ENCODE results near the gene PCDHGA1.

PCDHGA1 gene

GRCh38 chr5:141437221-141437620 lies 106.9 kb downstream of the PCDHGA1 start:
- no peak for TF ChIP-seq ZFX (IDR thresholded peaks at IDR 0.05; ENCODE audit: borderline replicate concordance)
- TF ChIP-seq, protein P1, sequence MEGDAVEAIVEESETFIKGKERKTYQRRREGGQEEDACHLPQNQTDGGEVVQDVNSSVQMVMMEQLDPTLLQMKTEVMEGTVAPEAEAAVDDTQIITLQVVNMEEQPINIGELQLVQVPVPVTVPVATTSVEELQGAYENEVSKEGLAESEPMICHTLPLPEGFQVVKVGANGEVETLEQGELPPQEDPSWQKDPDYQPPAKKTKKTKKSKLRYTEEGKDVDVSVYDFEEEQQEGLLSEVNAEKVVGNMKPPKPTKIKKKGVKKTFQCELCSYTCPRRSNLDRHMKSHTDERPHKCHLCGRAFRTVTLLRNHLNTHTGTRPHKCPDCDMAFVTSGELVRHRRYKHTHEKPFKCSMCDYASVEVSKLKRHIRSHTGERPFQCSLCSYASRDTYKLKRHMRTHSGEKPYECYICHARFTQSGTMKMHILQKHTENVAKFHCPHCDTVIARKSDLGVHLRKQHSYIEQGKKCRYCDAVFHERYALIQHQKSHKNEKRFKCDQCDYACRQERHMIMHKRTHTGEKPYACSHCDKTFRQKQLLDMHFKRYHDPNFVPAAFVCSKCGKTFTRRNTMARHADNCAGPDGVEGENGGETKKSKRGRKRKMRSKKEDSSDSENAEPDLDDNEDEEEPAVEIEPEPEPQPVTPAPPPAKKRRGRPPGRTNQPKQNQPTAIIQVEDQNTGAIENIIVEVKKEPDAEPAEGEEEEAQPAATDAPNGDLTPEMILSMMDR (IDR thresholded peaks at IDR 0.05), result no peak
- H3K27ac ChIP-seq, result no peak overlapping the region

DNA sequence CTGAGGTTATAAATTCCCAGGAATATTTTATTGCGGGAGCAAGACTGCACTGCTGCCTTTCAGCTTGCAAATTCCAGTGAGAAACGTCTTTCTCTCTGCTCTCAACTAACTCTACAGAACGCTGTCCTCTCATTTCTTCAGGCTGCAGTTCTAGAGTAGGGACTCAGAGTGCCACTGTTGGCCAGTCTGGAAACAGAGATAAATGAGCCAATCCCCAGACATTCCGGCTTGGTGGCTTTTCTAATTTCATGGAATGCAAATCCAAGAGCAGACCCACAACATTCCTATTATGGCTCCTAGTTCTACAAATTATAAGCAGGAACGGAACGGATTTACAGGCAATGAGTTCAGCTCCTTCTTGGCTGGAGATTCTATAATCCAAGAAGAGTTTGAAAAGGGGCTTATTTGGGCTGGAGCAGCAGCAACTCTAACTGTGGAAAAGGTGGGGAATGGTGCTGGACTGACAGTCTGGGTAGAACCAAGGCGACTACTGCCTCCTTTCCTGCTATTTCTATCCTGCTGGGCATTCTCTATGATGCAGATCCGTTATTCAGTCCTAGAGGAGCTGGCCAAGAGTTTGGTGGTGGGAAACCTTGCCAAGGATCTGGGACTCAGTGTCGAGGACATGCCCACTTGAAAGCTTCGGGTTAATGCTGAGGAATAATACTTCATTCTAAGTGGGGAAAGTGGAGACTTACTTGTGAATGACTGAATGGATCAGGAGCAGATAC lies 109.3 kb downstream of the PCDHGA1 start:
- TF ChIP-seq, protein P1 (IDR thresholded peaks at IDR 0.05), result no peak
- TF ChIP-seq ZFX (IDR thresholded peaks at IDR 0.05; ENCODE audit: borderline replicate concordance), result no peak
- H3K27ac ChIP-seq, result no peak overlapping the region

GRCh38 chr5:141440341-141440740 lies 110.0 kb downstream of the PCDHGA1 start:
- no peak for TF ChIP-seq ZFX (IDR thresholded peaks at IDR 0.05; ENCODE audit: borderline replicate concordance)
- TF ChIP-seq, protein P1 (IDR thresholded peaks at IDR 0.05), result no peak
- no peak overlapping the region for H3K27ac ChIP-seq

DNA sequence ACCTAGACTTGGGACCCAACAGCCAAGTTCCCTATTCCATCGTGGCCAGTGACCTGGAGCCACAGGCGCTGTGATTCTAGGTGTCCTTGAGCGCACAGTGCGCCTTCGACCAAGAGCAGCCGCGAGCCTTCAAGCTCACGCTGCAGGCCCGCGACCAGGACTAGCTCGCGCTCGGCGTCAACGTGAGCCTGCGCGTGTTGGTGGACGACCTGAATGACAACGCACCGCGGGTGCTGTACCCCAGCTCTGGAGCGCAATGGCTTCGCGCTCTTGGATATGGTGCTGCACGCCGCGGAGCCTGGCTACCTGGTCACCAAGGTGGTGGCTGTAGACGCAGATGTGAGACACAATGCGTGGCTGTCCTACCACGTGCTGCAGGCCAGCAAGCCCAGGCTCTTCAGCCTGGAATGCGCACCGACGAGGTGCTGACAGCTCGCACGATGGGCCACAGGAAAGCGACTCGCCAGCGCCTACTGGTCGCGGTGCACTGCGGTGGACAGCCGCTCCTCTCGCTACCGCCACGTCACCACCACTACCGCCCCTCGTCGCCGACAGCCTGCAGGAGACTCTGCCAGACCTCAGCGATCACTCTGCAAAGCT lies 111.4 kb downstream of the PCDHGA1 start:
- H3K27ac ChIP-seq, result no peak overlapping the region
- TF ChIP-seq, protein P1 (IDR thresholded peaks at IDR 0.05), result no peak
- no peak for TF ChIP-seq ZFX (IDR thresholded peaks at IDR 0.05; ENCODE audit: borderline replicate concordance)

DNA sequence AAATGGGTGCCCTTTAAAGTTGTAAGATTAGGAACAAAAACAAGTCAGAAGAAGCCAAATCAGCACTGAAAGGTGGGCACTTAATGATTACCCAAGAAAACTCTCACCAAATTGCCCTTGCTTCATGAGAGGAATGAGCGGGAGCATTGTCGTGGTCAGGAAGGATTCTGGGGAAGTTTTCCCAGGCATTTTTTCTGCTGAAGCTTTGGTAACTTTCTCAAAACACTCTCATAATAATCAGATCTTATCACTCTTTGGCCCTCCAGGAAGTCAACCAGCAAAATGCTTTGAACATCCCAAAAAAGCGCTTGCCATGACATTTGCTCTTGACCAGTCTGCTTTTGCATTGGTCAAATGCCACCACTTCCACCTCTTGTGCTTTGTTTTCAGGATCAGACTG lies 135.0 kb downstream of the PCDHGA1 start:
- no peak overlapping the region for H3K27ac ChIP-seq
- TF ChIP-seq ZFX (IDR thresholded peaks at IDR 0.05; ENCODE audit: borderline replicate concordance), result no peak
- TF ChIP-seq, protein P1 (IDR thresholded peaks at IDR 0.05), result no peak

DNA sequence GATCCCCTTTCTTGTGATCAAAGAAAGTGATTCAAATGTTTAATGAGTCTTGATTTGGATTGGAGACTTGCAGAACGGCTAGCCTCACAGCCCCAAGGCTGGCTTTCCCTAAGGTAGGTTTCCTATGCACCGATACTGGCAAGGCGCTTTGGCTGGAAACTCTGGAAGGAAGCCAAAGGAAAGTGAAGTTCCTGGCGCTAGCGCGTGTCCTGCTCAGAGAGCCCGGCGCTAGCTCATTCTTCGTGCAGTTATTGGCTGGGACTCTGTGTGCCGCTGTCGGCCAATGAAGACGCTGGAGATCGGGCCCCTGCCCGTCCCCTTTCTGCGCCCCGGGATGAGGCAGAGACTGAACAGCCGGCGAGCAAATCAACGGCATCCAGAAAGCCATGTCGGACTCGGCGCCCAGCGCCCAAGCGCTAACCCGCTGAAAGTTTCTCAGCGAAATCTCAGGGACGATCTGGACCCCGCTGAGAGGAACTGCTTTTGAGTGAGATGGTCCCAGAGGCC lies 145.4 kb downstream of the PCDHGA1 start, which contains the start of gene PCDHGC3:
TSS of gene PCDHGC3 (plus strand) at position 342 of the 507 bp plus-strand sequence. CDS start at position 493, 151 bp downstream.
- H3K27ac ChIP-seq, result peak within 1 kb of the TSS; percentile 68
- TF ChIP-seq ZFX (IDR thresholded peaks at IDR 0.05; ENCODE audit: borderline replicate concordance), result no peak
- TF ChIP-seq, protein P1 (IDR thresholded peaks at IDR 0.05), result peak; percentile 36

Measured in 22Rv1 (cell line).